HL-60 (cell line): ENCODE measurements around the gene FADS3.

Source experiments
- POLR2AphosphoS5 ChIP-seq: IDR thresholded peaks from 2 replicates; pipeline ENCODE4 v1.6.1; 2012; ENCODE audit warnings: low read depth
- TF ChIP-seq, protein P1 (sequence below): IDR thresholded peaks from one replicate; pipeline ENCODE4 v1.5.1; 2011; ENCODE audit warnings: low read length, control low read depth, inconsistent platforms; ENCODE audit not compliant: insufficient read depth

DNA sequence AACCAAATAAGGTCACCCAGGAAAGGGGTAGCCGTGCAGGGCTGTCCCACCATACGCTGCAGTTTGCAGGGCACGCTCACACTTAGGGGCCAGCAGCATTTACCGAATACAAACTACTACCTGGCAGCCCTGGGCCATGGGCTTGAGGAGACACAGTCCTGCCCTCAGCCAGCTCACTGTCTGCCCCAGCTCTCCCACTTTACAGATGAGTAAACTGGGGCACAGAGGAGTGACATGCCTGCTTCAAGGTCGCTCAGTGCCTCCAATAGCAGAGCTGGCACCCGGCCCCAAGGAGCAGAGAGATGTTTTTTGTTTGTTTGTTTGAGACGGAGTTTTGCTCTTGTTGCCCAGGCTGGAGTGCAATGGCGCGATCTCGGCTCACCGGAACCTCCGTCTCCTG is 2.8 kb downstream of the FADS3 start:
- TF ChIP-seq, protein P1, sequence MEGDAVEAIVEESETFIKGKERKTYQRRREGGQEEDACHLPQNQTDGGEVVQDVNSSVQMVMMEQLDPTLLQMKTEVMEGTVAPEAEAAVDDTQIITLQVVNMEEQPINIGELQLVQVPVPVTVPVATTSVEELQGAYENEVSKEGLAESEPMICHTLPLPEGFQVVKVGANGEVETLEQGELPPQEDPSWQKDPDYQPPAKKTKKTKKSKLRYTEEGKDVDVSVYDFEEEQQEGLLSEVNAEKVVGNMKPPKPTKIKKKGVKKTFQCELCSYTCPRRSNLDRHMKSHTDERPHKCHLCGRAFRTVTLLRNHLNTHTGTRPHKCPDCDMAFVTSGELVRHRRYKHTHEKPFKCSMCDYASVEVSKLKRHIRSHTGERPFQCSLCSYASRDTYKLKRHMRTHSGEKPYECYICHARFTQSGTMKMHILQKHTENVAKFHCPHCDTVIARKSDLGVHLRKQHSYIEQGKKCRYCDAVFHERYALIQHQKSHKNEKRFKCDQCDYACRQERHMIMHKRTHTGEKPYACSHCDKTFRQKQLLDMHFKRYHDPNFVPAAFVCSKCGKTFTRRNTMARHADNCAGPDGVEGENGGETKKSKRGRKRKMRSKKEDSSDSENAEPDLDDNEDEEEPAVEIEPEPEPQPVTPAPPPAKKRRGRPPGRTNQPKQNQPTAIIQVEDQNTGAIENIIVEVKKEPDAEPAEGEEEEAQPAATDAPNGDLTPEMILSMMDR = no peak
- TF ChIP-seq POLR2AphosphoS5 = no peak
